Measurements from ENCODE around the gene MAN1C1.

Gene MAN1C1

GRCh38 chr1:25640646-25641328 lies 24.2 kb downstream of the MAN1C1 start:
- no peak for TF ChIP-seq CTCF (conservative IDR thresholded peaks at IDR 0.05; ENCODE audit: low read depth, low read length)
- H3K4me3 ChIP-seq (ENCODE audit: low read depth, low read length): no peak overlapping the region
- no peak for DNase-seq (ENCODE audit: low read depth)

- TF ChIP-seq CTCF (conservative IDR thresholded peaks at IDR 0.05; ENCODE audit: low read depth, low read length): no peak
- no peak for DNase-seq (ENCODE audit: low read depth)
- no peak overlapping the region for H3K4me3 ChIP-seq (ENCODE audit: low read depth, low read length)
These were observed 24.7 kb downstream of the MAN1C1 start for GRCh38 chr1:25641329-25641725.

GRCh38 chr1:25641931-25642573 lies 25.5 kb downstream of the MAN1C1 start:
- no peak overlapping the region for H3K4me3 ChIP-seq (ENCODE audit: low read depth, low read length)
- peak; percentile 47 for DNase-seq (ENCODE audit: low read depth)

GRCh38 chr1:25642574-25643108 lies 26.1 kb downstream of the MAN1C1 start:
- no peak overlapping the region for H3K4me3 ChIP-seq (ENCODE audit: low read depth, low read length)
- no peak for TF ChIP-seq CTCF (conservative IDR thresholded peaks at IDR 0.05; ENCODE audit: low read depth, low read length)
- DNase-seq (ENCODE audit: low read depth): peak; percentile 79

More at GRCh38 chr1:25641931-25642573, 25.5 kb downstream of the MAN1C1 start:
- no peak for TF ChIP-seq CTCF (conservative IDR thresholded peaks at IDR 0.05; ENCODE audit: low read depth, low read length)

GRCh38 chr1:25643929-25644328 lies 27.3 kb downstream of the MAN1C1 start:
- H3K4me3 ChIP-seq (ENCODE audit: low read depth, low read length): no peak overlapping the region

GRCh38 chr1:25644962-25645361 lies 28.4 kb downstream of the MAN1C1 start:
- DNase-seq (ENCODE audit: low read depth): no peak
- no peak overlapping the region for H3K4me3 ChIP-seq (ENCODE audit: low read depth, low read length)
- no peak for TF ChIP-seq CTCF (conservative IDR thresholded peaks at IDR 0.05; ENCODE audit: low read depth, low read length)

More at GRCh38 chr1:25643929-25644328, 27.3 kb downstream of the MAN1C1 start:
- no peak for DNase-seq (ENCODE audit: low read depth)
- TF ChIP-seq CTCF (conservative IDR thresholded peaks at IDR 0.05; ENCODE audit: low read depth, low read length): no peak

Measured in choroid plexus epithelial cell (primary cell).